ENCODE results near the gene IGF1R. TPM values are rescaled to one million over a fixed set of nuclear protein-coding genes. Genes with fewer than 3 reads are reported as not detected.

Gene IGF1R
- total RNA-seq, 4 donors from 2014 or later, result 39.3 to 97.4 (median 44.7) TPM

DNA sequence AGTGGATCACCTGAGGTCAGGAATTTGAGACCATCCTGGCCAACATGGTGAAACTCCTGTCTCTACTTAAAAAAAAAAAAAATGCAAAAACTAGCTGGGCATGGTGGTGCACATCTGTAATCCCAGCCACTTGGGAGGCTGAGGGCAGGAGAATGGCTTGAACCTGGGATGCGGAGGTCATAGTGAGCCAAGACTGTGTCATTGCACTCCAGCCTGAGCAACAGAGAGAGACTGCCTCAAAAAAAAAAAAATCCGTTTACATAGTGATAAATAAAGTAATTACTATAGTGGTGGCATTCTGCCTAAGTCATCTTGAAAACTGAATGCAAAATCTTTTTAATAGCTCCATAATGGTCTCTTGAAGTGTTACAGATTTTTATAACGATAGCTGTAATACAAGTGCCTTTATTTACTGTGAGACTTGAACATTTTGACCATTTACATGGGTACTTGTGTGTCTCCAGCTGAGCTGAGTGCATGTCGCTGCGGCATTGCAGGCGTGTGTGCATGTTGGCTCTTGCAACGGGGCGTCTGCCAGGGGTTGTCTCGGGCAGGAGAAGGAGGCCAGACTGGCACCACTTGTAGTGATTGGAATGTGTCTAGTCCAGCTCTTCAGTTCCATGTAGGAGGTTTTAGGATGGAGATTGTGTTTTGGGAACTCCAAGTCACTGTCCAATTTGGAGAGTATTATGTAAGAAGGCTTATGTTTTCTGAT is 111.9 kb downstream of the IGF1R start:
- no peak for ATAC-seq (ENCODE audit: low FRiP score)
- DNase-seq (ENCODE audit: low spot score), result no peak

GRCh38 chr15:98760975-98761374 is 112.6 kb downstream of the IGF1R start:
- no peak for TF ChIP-seq CTCF (IDR thresholded peaks at IDR 0.05)
- ATAC-seq (ENCODE audit: low FRiP score) (no peak), DNase-seq (ENCODE audit: low spot score) (no peak)

More for the DNA sequence above, 111.9 kb downstream of the IGF1R start:
- TF ChIP-seq CTCF (IDR thresholded peaks at IDR 0.05), result no peak

DNA sequence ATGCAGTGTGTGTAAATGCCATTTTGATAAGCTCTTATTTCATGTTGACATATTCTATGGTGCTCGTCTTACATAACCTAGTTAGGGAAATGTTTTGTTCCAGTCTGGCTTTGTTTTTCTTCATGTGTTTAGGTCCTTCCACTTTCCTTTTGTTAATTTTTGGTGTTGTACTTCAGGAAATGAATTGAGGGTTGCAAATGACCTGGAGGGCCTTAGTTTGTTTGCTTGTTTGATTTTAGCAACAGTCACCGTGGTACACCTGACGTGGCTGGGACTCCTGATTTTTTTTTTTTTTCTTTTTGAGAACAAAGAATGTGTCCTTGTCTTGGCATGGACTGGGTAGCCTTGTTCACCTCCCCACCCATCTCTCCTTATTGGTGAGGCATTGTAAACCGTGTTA is 114.8 kb downstream of the IGF1R start:
- ATAC-seq (ENCODE audit: low FRiP score) (no peak), DNase-seq (ENCODE audit: low spot score) (no peak)
- TF ChIP-seq CTCF (IDR thresholded peaks at IDR 0.05), result no peak

GRCh38 chr15:98764291-98764690 is 116.0 kb downstream of the IGF1R start:
- no peak for TF ChIP-seq CTCF (IDR thresholded peaks at IDR 0.05)
- DNase-seq (ENCODE audit: low spot score) (no peak), ATAC-seq (ENCODE audit: low FRiP score) (no peak)

GRCh38 chr15:98765610-98766009 is 117.3 kb downstream of the IGF1R start:
- ATAC-seq (ENCODE audit: low FRiP score) (no peak), DNase-seq (ENCODE audit: low spot score) (no peak)
- TF ChIP-seq CTCF (IDR thresholded peaks at IDR 0.05), result no peak

DNA sequence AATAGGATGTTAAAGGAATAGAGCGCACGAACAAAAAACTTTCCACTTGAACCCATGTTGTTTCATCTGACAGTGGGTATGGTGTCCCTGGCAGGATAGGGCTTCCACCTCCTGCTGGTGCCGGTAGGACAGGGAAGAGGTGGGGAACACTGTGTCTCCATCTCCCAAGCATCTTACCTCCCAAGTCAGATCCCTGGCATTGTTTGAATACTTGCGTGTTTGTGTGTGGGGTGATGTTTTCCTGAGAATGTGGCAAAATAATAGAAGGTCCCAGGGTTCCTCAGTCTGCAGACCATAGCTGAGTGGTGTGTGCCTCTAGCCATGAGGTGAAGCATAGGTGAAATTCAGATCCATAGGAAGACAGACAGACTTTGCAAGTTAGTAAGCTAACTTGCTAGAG is 119.4 kb downstream of the IGF1R start:
- no peak for ATAC-seq (ENCODE audit: low FRiP score)
- no peak for TF ChIP-seq CTCF (IDR thresholded peaks at IDR 0.05)
- no peak for DNase-seq (ENCODE audit: low spot score)

GRCh38 chr15:98769867-98770266 is 121.5 kb downstream of the IGF1R start:
- no peak for DNase-seq (ENCODE audit: low spot score)
- no peak for TF ChIP-seq CTCF (IDR thresholded peaks at IDR 0.05)
- no peak for ATAC-seq (ENCODE audit: low FRiP score)

All from omental fat pad (tissue), 4 donors.